HuH-7 (cell line): ENCODE measurements around the gene CDRT15.
"Not testable (repeated sequence)": the region's sequence is repeated elsewhere in the genome, so short reads cannot be mapped to it uniquely, and the experiment has no call there.

Experiments
- DNase-seq: peaks from one replicate; pipeline ENCODE4 v3.0.0; 2011; ENCODE audit warnings: low spot score

Gene CDRT15

GRCh38 chr17:14236762-14237161 lies at the start of gene CDRT15:
Gene CDRT15 (minus strand): TSS chr17:14236862. CDS start chr17:14236833, 29 bp downstream.
- not testable (repeated sequence) for DNase-seq

DNA sequence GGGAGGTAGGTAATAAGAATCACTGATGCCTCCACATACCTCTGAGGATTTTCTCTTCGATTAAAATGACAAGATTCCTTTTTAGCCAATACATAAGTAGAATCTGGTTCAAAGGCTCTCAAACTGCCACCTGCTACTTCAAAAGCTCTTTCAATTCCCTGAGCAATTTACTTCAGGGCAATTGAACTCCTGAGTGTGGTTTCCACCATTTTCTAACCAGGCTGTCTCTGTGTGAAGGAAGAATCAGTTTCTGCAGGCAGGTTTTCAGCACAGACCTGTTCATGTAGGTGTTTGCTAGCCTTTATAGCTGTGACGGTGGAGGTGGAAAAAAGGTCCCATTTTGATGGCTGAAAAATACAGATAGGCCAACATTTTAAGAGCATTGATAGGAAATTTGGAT lies 46.1 kb upstream of the CDRT15 start:
- no peak for DNase-seq

- no peak for DNase-seq
Observed at GRCh38 chr17:14281530-14281929, 44.9 kb upstream of the CDRT15 start.

DNA sequence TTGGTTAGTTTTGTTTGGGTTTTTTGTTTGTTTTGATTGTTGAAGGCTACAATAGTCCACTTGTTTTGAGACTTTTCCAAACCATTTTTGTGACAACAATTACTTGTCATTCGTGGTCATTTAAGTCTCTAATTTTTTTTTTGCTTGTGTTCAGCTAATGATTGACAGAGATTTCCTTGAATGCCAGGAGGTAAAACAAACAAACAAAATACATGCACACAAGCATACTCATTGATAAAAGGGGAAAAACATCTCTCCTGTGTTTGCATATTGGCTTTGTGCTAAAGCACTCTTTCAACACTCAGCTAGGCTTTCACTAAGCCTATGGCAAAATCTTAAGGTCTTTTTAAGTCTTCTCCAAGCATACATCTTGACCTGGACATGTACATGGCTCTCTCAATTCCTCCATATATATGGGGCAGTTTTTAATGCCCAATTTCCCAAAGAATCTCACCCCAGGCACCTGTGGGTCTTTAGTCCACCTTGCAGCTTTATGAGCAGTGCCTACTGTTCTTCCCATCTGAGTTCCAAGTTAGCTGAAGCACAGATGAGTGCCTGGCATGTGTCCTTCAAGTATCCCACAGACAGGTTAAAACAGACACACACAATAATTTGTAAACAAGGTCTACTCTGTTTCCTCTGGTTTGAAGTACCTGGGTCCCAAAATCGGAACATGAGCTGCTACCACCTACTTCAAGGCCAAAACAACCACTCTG lies 40.0 kb upstream of the CDRT15 start:
- DNase-seq: no peak

DNA sequence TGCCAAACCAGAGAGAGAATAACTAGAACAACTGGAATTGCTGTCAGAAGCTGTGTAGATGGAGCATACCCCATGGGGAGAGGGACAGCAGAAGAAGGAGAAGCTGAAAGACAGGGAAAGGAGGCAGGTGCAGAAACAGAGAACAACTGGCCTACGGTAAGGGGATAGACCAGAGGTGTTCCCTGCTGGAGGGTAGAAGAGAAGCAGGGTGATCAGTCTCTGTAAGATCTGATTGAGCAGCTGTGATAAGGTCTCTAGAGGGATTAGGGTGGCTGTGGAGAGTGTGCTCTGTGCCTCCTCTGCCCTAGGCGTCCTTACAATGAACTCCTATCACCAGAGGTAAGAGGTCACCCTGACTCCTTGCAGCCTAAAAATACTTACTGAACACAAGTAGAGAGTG lies 33.8 kb upstream of the CDRT15 start:
- DNase-seq: no peak

GRCh38 chr17:14269473-14269872 lies 32.8 kb upstream of the CDRT15 start:
- no peak for DNase-seq

GRCh38 chr17:14268264-14268663 lies 31.6 kb upstream of the CDRT15 start:
- DNase-seq: no peak

DNA sequence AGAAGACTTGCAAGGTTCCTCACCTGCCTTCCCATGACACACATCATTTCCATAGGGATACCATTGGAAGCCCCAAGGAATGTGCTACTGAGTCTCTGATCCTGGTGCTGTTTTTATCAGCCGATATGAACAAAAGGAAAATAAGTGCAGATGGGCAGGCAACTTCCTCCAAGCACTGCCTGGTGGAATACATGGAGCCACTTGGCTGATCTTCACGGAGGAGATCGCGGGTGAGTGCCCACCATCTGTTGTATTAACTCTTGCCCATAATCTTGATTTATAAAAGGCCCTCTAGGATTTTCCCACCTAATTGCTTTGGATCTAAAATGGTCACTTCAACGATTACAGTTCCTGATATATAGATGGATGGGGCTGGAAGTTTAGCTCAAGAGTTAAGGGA lies 24.7 kb upstream of the CDRT15 start:
- no peak for DNase-seq

DNA sequence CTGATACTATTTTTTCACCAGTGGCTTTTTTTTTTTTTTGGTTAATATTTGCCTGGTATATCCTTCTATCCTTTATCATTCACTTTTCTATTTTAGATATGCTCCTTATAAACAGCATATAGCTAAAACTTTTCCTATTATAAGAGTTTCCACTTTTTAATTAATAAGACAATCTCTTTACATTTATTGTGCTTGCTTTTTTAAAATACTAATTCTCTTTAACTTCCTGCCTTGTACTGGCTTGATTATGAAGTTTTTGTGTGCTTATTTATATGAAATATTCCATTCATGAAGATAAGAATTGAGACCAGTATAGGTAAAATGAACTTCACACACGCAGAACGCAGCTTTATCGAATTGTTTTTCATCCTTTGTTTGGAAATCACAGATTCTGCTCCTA lies 9.0 kb upstream of the CDRT15 start:
- no peak for DNase-seq

DNA sequence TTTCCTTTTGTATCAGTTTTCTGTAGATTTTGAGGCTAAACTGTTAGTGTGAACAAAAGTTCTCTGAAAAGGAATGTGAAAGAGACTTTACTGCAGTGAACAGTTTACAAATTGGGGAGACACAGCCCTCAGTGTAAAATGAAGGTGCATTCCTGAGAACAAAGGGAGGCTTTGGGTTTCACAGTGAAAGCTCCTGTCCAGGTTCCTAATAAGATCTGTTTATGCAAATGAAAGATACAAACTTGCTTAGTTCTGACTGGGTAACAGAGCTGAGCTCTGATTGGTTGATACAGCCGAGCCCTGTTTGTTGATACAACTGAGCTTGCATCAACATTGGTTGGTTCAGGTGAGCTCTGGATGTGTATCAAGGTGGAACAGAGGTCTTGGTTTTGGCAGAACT lies 8.3 kb upstream of the CDRT15 start:
- DNase-seq: no peak

DNA sequence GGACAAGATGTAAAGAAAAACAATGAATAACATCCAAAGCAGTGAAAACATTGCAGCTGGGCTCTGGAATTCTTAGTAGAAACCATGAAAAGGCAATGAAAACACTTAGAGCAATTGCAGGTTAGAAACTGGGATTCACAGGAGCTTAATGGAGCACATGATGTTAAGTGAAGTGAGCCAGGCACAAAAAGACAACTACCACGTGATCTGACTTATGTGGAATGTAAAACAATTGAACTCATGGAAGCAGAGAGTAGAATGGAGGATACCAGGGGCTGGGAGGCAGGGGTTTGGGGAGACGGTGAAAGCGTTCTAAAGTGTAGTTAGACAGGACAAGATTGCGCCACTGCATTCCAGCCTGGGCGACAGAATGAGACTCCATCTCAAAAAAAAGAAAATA lies 2.6 kb upstream of the CDRT15 start:
- not testable (repeated sequence) for DNase-seq

- DNase-seq: not testable (repeated sequence)
Observed at GRCh38 chr17:14236032-14236431, 630 bp downstream of the CDRT15 start.

DNA sequence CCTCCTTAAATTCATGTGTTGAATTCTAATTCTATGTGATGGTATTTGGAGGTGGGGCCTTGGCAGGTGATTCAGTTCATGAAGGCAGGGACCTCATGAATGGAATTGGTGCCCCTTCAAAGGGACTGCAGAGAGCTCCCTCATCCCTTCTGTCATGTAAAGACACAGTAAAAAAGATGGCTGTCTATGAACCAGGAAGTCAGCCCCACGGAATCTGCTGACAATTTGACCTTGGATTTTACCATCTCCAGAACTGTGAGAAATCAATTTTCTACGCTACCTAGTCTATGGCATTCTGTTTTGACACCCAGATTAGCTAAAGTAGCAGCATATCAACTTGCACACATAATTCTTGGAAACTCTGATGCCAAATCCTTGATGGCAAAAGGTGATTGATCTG lies 1.6 kb downstream of the CDRT15 start:
- DNase-seq: not testable (repeated sequence)

- DNase-seq: not testable (repeated sequence)
Observed at GRCh38 chr17:14231187-14231586, 5.5 kb downstream of the CDRT15 start.

DNA sequence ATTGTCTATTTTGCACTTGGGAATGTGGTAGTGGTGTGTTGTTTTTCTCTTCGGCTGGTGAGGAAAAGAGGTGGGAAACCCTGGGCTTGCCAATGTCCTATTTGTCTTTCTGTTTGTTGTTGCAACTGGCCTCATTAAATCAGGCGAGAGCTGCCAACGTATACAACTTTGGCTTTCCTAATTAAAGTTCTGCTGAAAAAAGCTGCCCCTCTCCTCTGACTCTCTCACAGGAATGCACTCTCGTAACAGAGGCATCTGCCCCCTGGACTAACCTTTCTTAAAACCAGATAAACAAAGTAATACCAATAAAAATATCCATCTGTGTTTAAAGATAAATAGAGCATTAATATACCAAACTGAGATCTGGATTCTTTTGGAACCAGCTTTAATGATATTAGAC lies 7.8 kb downstream of the CDRT15 start:
- no peak for DNase-seq

GRCh38 chr17:14227052-14227451 lies 9.6 kb downstream of the CDRT15 start:
- DNase-seq: no peak

GRCh38 chr17:14225254-14225980 lies 11.2 kb downstream of the CDRT15 start:
- no peak for DNase-seq

DNA sequence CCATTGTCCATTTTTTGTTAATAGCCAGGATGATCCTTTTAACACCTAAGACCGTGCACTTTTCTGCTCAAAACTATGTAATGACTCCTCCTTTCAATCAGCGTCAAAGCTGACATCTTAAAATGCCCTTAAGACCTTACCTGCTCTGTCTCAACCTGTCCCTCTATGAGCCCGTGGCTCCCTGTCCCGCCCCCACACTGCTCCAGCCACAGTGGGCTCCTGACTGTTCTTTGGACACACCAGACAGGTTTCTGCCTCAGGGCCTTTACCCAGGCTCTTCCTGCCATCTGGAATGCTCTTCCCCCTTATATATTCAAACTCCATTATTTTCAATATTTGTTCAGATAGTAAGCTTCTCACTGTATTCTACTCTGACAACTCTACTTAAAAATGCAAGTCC lies 14.1 kb downstream of the CDRT15 start:
- DNase-seq: no peak

DNA sequence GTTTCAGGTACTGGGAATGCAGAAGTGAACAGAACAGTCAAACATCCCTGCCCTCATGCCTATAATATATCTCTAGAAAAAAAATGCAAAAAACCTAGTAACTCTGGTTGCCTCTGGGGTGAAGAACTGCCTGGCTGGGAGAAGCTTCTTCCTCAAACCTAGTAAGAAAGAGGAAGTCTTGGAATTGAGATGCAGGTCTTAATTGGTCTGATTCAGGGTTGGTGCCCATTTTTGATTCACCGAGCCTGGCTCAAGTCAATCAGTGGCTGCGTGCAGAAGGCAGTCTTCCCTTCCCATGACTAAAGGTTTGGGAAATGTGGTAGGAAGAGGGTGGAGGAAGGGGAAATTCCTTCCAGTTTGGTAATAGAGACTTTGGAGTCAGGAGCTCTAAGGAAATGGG lies 22.4 kb downstream of the CDRT15 start:
- no peak for DNase-seq

DNA sequence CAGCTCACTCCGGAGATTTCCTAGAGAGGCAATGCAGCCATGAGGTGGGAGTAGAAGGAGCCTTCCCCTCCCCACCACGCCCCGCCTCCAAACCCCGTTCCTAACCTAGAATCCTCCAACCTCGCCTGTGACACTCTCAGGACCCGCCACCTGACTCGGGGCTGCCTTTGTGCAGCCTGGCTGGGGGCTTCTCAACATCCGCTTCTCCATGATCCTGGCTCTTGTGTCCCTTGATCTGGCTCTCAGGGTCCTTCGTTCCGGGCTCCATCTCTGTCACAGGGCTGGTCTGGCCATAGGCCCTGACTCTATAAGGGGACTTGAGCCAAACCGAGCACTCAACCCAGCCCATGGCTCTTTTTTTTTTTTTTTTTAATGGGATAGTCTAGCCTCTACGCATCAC lies 24.3 kb downstream of the CDRT15 start:
- no peak for DNase-seq

- no peak for DNase-seq
Observed at GRCh38 chr17:14211801-14212200, 24.9 kb downstream of the CDRT15 start.

DNA sequence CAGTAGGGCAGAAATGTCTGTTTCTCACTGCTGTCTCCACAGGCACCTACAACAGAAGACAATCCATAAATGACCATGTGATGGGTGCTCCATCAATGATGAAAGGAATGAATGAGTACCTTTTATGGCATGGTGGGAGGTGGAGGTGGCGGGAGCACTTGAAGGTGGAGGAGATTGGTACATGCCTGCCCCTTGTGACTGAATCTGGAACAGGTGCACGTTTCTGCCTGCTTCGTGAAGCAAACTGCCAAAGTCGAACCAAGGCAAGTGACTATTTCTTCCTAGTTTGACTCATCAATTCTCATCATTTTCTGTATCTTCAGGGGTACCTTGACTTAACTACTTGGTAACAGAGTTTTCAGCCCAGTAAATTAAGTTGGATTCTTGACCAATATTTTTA lies 25.4 kb downstream of the CDRT15 start:
- no peak for DNase-seq

- DNase-seq: peak; percentile 74
Observed at GRCh38 chr17:14209215-14209614, 27.4 kb downstream of the CDRT15 start.

DNA sequence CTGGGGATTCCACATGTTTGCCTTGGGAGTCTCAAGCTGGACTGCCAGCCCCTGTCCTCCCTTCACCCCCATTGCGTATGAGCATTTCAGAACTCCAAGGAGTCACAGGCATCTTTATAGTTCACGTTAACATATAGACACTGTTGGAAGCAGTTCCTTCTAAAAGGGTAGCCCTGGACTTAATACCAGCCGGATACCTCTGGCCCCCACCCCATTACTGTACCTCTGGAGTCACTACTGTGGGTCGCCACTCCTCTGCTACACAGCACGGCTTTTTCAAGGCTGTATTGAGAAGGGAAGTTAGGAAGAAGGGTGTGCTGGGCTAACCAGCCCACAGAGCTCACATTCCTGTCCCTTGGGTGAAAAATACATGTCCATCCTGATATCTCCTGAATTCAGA lies 28.9 kb downstream of the CDRT15 start:
- no peak for DNase-seq
